Nephron (organoid): ENCODE results near the gene MAP3K15.
"Not testable (repeated sequence)": the region's sequence is repeated elsewhere in the genome, so short reads cannot be mapped to it uniquely, and the experiment has no call there.

Source experiments
- H3K27ac Mint-ChIP-seq, 3 experiments: 2 replicates each; pipeline ENCODE4 v1.8.0; 2020; ENCODE audit warnings: mixed read lengths in 3 of 3, mild to moderate bottlenecking in 2 of 3, moderate library complexity in 1 of 3
- H3K27me3 Mint-ChIP-seq: 2 replicates; pipeline ENCODE4 v1.8.0; 2021; ENCODE audit warnings: low read depth, mild to moderate bottlenecking, moderate library complexity, mixed read lengths
- H3K36me3 Mint-ChIP-seq: 2 replicates; pipeline ENCODE4 v1.8.0; 2020; ENCODE audit warnings: low read depth, mixed read lengths
- H3K4me1 Mint-ChIP-seq: 2 replicates; pipeline ENCODE4 v1.8.0; 2020; ENCODE audit warnings: mixed read lengths
- H3K4me3 Mint-ChIP-seq, 3 experiments: 2 replicates each; pipeline ENCODE4 v1.8.0; 2020; ENCODE audit warnings: mild to moderate bottlenecking in 3 of 3, mixed read lengths in 3 of 3, moderate library complexity in 2 of 3
- H3K9me3 Mint-ChIP-seq: 2 replicates; pipeline ENCODE4 v1.8.0; 2020; ENCODE audit warnings: mixed read lengths
- TF ChIP-seq, protein P1 (sequence below), 3 experiments: fragments of 200-600 bp; sonication (generic); IDR thresholded peaks; one replicate each; pipeline ENCODE4 v1.5.0; 2021; ENCODE audit warnings: antibody characterized with exemption in 3 of 3; ENCODE audit not compliant: unreplicated experiment in 3 of 3

The MAP3K15 gene

GRCh38 chrX:19496711-19497110 is 18.6 kb downstream of the MAP3K15 start:
- TF ChIP-seq, protein P1, sequence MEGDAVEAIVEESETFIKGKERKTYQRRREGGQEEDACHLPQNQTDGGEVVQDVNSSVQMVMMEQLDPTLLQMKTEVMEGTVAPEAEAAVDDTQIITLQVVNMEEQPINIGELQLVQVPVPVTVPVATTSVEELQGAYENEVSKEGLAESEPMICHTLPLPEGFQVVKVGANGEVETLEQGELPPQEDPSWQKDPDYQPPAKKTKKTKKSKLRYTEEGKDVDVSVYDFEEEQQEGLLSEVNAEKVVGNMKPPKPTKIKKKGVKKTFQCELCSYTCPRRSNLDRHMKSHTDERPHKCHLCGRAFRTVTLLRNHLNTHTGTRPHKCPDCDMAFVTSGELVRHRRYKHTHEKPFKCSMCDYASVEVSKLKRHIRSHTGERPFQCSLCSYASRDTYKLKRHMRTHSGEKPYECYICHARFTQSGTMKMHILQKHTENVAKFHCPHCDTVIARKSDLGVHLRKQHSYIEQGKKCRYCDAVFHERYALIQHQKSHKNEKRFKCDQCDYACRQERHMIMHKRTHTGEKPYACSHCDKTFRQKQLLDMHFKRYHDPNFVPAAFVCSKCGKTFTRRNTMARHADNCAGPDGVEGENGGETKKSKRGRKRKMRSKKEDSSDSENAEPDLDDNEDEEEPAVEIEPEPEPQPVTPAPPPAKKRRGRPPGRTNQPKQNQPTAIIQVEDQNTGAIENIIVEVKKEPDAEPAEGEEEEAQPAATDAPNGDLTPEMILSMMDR (IDR thresholded peaks at IDR 0.05; ENCODE audit: unreplicated experiment in 3 of 3), result no peak
- Mint-ChIP-seq H3K27me3 (peaks cover 3% of the 10 kb centered on the region), H3K9me3 (peaks cover 21% of the 10 kb centered on the region), H3K4me3 (no peak overlapping the region), H3K27ac (no peak overlapping the region), H3K36me3 (no peaks in the 10 kb centered on the region), H3K4me1 (no peaks in the 10 kb centered on the region)

- TF ChIP-seq, protein P1 (IDR thresholded peaks at IDR 0.05; ENCODE audit: unreplicated experiment in 3 of 3), result no peak
- no peak overlapping the region for H3K27ac Mint-ChIP-seq
- no peak overlapping the region for H3K4me3 Mint-ChIP-seq
- no peaks in the 10 kb centered on the region for H3K27me3 Mint-ChIP-seq
- no peaks in the 10 kb centered on the region for H3K36me3 Mint-ChIP-seq
- peaks cover 9% of the 10 kb centered on the region for H3K9me3 Mint-ChIP-seq
- H3K4me1 Mint-ChIP-seq, result no peaks in the 10 kb centered on the region
Measured at GRCh38 chrX:19487520-19488200, 27.6 kb downstream of the MAP3K15 start.

DNA sequence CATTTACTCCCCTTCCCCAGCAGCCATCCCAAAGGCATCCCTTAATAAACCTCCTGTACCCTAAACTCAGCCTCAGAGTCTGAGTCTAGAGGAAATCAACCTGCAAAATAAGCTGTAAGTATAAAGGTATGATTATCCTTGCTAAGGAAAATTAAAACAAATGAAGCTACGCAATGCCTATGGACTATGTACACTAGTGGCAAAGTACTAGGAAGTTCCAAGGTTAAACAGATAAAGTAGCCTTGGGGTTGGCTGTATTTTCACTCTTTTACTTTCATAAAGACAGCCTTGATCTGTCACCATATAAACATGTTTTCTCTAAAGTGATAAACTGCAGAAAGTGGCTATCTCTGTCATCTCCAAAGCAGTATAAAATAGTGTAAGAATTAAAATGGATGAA is 35.9 kb downstream of the MAP3K15 start:
- Mint-ChIP-seq H3K4me3 (no peak overlapping the region), H3K9me3 (peaks cover 14% of the 10 kb centered on the region), H3K4me1 (no peaks in the 10 kb centered on the region), H3K27ac (no peak overlapping the region), H3K27me3 (no peaks in the 10 kb centered on the region), H3K36me3 (peaks cover 4% of the 10 kb centered on the region)
- TF ChIP-seq, protein P1 (IDR thresholded peaks at IDR 0.05; ENCODE audit: unreplicated experiment in 3 of 3), result no peak

DNA sequence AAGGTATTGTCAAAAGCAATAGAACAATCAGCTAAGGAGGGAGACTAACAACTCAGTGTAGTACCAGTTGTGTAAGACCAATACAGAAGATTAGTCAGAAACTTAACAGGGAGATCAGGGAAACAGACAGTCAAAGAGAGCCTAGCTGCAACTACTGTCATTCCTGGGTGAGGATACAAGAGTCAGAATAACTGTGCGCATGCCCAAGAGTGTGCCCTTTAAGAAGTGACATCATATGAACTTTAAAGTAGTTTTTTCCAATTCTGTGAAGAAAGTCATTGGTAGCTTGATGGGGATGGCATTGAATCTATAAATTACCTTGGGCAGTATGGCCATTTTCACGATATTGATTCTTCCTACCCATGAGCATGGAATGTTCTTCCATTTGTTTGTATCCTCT is 46.9 kb downstream of the MAP3K15 start:
- not testable (repeated sequence) for H3K4me3 Mint-ChIP-seq, H3K36me3 Mint-ChIP-seq, H3K4me1 Mint-ChIP-seq, H3K27ac Mint-ChIP-seq, H3K27me3 Mint-ChIP-seq
- H3K9me3 Mint-ChIP-seq, result peaks cover 28% of the 10 kb centered on the region

DNA sequence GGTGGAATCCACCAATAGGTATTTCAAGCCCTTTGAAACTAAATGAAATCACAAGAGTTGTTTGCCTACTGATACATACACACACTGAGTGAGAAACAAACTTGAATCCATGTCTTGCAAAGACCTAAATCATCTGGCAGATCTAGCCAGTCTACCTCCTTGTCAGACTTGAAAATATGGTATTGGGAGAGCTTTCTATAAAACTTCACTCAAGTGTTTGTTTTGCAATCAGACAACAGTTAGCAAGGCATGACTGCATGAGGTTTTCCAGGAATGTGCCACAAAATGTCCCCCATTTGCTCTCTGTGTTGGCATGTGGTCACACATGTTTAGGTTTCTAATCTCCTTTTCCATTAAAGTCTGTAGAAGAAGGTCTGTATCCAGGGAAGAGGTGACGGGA is 52.4 kb downstream of the MAP3K15 start:
- H3K9me3 Mint-ChIP-seq, result peaks cover 20% of the 10 kb centered on the region
- H3K36me3 Mint-ChIP-seq, result no peaks in the 10 kb centered on the region
- no peaks in the 10 kb centered on the region for H3K27me3 Mint-ChIP-seq
- H3K27ac Mint-ChIP-seq, result no peak overlapping the region
- TF ChIP-seq, protein P1 (IDR thresholded peaks at IDR 0.05; ENCODE audit: unreplicated experiment in 3 of 3), result no peak
- no peaks in the 10 kb centered on the region for H3K4me1 Mint-ChIP-seq
- H3K4me3 Mint-ChIP-seq, result no peak overlapping the region

GRCh38 chrX:19462231-19462630 is 53.1 kb downstream of the MAP3K15 start:
- Mint-ChIP-seq H3K27me3 (no peaks in the 10 kb centered on the region), H3K4me1 (no peaks in the 10 kb centered on the region), H3K36me3 (no peaks in the 10 kb centered on the region), H3K9me3 (peaks cover 18% of the 10 kb centered on the region), H3K4me3 (no peak overlapping the region), H3K27ac (no peak overlapping the region)
- TF ChIP-seq, protein P1 (IDR thresholded peaks at IDR 0.05; ENCODE audit: unreplicated experiment in 3 of 3), result no peak
